ENCODE results near the gene PGAP1. TPM values are rescaled to one million over a fixed set of nuclear protein-coding genes. Genes with fewer than 3 reads are reported as not detected.

PGAP1 gene
- 6.3 and 16.4 TPM in 2 replicates for total RNA-seq

DNA sequence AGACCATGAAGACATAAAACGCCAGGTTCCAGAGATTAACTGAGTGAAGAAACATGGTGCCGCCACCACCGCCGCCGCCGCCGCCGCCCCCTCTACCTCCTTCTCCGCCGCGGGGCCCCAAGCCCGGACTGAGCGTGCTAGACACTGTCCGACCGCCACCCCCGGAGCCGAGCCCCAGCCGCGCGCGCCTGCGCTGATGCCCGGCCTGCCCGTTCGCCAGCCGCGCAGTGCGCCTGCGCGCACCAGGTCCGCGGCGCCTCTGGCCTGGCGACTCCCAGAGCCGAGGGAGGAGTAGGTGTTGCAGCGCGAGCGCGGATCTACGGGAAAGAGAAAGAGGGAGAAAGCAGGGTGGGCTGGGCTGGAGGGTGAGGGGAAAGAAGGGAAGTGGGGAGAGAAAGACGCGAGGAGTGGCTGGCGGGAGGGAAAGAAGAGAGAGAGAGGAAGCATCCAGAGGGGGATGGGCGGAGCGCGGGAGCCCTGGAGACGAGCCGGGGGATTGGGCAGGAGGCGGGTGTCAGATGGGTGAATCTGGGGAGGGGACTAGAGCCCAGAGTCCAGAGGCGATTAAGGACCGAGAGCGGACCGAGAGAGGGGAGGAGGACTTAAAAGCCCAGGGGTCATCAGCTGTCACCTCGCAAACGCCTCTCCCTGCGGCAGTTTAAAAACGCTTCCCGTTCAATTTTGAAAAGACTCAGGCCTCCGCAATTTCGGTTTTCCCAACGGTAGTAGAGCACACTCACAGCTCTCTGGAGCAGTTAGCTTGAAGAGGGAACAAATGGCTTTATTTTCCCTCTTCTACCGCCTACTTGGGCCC is at the start of gene PGAP1:
TSS of gene PGAP1 (minus strand) at position 146 of the 814 bp plus-strand sequence. CDS start at position 55, 91 bp downstream.

GRCh38 chr2:196809260-196809659 is 117.2 kb downstream of the PGAP1 start, which contains the start of gene C2orf66:
Gene C2orf66, minus strand, starts transcription at chr2:196809355. Its CDS starts 19 bp downstream, at chr2:196809336.

Other genes starting within 250 kb of the PGAP1 start
- gene GTF3C3, start 127.0 kb downstream of the PGAP1 start, total RNA-seq = 20.7 TPM in 2 replicates
- 0.24 TPM in 1 of 2 replicates, not detected in the other for gene C2orf66, start 117.4 kb downstream of the PGAP1 start, total RNA-seq

Data from epithelial cell of alveolus of lung (primary cell).